OCI-LY1 (cell line): ENCODE results near the gene CCDC88B.
"Not testable (repeated sequence)": the region's sequence is repeated elsewhere in the genome, so short reads cannot be mapped to it uniquely, and the experiment has no call there.

Source experiments
- H2AFZ ChIP-seq: fragments of 200-600 bp; sonication (generic), shearing (Covaris generic); 2 replicates; pipeline ENCODE4 v1.6.0; 2014; ENCODE audit warnings: antibody characterized with exemption, mild to moderate bottlenecking, low read length
- H3F3A ChIP-seq: fragments of 200-600 bp; sonication (generic), shearing (Covaris generic); 2 replicates; pipeline ENCODE4 v1.6.0; 2014; ENCODE audit warnings: mild to moderate bottlenecking, antibody characterized with exemption, low read length, moderate library complexity; ENCODE audit not compliant: insufficient read depth
- H3K27ac ChIP-seq: fragments of 200-600 bp; sonication (generic); 2 replicates; pipeline ENCODE4 v1.5.1; 2014; ENCODE audit warnings: low read length, mixed run types, mild to moderate bottlenecking, low read depth; ENCODE audit not compliant: poor library complexity, severe bottlenecking
- H3K27me3 ChIP-seq: fragments of 200-600 bp; sonication (generic); 2 replicates; pipeline ENCODE4 v1.6.0; 2014; ENCODE audit warnings: antibody characterized with exemption, mild to moderate bottlenecking, low read length, moderate library complexity; ENCODE audit not compliant: insufficient read depth
- H3K36me3 ChIP-seq: fragments of 200-600 bp; sonication (generic); 2 replicates; pipeline ENCODE4 v1.6.1; 2014; ENCODE audit warnings: mild to moderate bottlenecking, antibody characterized with exemption, low read length, moderate library complexity, mixed read lengths; ENCODE audit not compliant: insufficient read depth
- H3K4me1 ChIP-seq: fragments of 200-600 bp; sonication (generic); 2 replicates; pipeline ENCODE4 v1.5.1; 2014; ENCODE audit warnings: mild to moderate bottlenecking, low read length, moderate library complexity; ENCODE audit not compliant: insufficient read depth, severe bottlenecking
- H3K4me2 ChIP-seq: fragments of 200-600 bp; sonication (generic), shearing (Covaris generic); 2 replicates; pipeline ENCODE4 v1.6.1; 2014; ENCODE audit warnings: low read length
- H3K4me3 ChIP-seq: fragments of 200-600 bp; sonication (generic); 2 replicates; pipeline ENCODE4 v1.5.1; 2014; ENCODE audit warnings: low read length, low read depth, mild to moderate bottlenecking, mixed read lengths; ENCODE audit not compliant: poor library complexity, severe bottlenecking
- H3K79me2 ChIP-seq: fragments of 200-600 bp; shearing (Covaris generic); 2 replicates; pipeline ENCODE4 v1.6.1; 2016; ENCODE audit warnings: mixed run types, low read length, mixed read lengths; ENCODE audit not compliant: insufficient read depth
- H3K9ac ChIP-seq: fragments of 200-600 bp; sonication (generic), shearing (Covaris generic); 2 replicates; pipeline ENCODE4 v1.6.1; 2014; ENCODE audit warnings: mild to moderate bottlenecking, low read length, mixed read lengths
- H3K9me2 ChIP-seq: fragments of 200-600 bp; sonication (generic), shearing (Covaris generic); 2 replicates; pipeline ENCODE4 v1.6.1; 2014; ENCODE audit warnings: low read depth, mild to moderate bottlenecking, low read length, mixed read lengths
- H3K9me3 ChIP-seq: fragments of 200-600 bp; shearing (Covaris generic); 2 replicates; pipeline ENCODE4 v1.6.1; 2014; ENCODE audit warnings: low read length, mixed read lengths
- H4K20me1 ChIP-seq: fragments of 200-600 bp; sonication (generic), shearing (Covaris generic); 2 replicates; pipeline ENCODE4 v1.6.0; 2016; ENCODE audit warnings: mild to moderate bottlenecking, low read length; ENCODE audit not compliant: insufficient read depth
- CTCF ChIP-seq: fragments of 200-600 bp; sonication (generic), shearing (Covaris generic); IDR thresholded peaks from 2 replicates; pipeline ENCODE4 v1.5.1; 2017; ENCODE audit warnings: mild to moderate bottlenecking, antibody characterized with exemption, low read length, moderate library complexity, mixed read lengths
- EZH2 ChIP-seq: fragments of 200-600 bp; sonication (generic), shearing (Covaris generic); IDR thresholded peaks from 2 replicates; pipeline ENCODE4 v1.8.0; 2017; ENCODE audit warnings: borderline replicate concordance, mixed run types, mild to moderate bottlenecking, antibody characterized with exemption, low read length, moderate library complexity, mixed read lengths

Gene CCDC88B

DNA sequence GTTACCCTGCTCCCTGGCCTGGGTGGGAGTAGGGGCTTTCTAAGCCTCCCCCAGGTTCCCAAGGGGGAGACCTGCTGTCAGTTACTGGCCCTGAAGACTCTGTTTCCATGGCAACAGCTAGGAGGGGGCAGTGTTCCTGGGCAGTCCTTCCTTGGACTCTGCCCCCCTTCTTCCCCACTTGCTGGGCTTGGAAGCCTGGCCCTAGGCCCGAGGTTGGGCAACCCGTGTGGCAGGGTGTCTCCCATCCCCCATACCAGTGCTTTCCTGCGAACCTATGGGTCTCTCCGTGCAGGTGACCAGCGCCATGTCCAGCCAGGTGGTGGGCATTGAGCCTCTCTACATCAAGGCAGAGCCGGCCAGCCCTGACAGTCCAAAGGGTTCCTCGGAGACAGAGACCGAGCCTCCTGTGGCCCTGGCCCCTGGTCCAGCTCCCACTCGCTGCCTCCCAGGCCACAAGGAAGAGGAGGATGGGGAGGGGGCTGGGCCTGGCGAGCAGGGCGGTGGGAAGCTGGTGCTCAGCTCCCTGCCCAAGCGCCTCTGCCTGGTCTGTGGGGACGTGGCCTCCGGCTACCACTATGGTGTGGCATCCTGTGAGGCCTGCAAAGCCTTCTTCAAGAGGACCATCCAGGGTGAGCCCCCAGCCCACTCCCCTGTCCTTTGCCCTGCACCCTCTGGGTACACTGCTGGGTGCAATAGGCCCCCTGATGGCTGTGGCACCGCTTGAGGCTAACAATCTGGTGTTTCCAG, 33.0 kb upstream of the CCDC88B start:
- Histone ChIP-seq H3K9me2 (no peaks in the 10 kb centered on the region), H2AFZ (no peak overlapping the region), H3K36me3 (peaks cover 16% of the 10 kb centered on the region; the same call in 1 of the 2 replicates), H3K27me3 (no peaks in the 10 kb centered on the region), H3K4me3 (peak overlapping the region; percentile 70), H3F3A (no peaks in the 10 kb centered on the region), H3K4me2 (peak overlapping the region; percentile 94), H3K79me2 (peaks cover 10% of the 10 kb centered on the region), H4K20me1 (no peaks in the 10 kb centered on the region), H3K9ac (peak overlapping the region; percentile 92), H3K27ac (peak overlapping the region; percentile 4), H3K4me1 (peaks cover 19% of the 10 kb centered on the region), H3K9me3 (no peaks in the 10 kb centered on the region)
- TF ChIP-seq EZH2: no peak
- no peak for TF ChIP-seq CTCF

DNA sequence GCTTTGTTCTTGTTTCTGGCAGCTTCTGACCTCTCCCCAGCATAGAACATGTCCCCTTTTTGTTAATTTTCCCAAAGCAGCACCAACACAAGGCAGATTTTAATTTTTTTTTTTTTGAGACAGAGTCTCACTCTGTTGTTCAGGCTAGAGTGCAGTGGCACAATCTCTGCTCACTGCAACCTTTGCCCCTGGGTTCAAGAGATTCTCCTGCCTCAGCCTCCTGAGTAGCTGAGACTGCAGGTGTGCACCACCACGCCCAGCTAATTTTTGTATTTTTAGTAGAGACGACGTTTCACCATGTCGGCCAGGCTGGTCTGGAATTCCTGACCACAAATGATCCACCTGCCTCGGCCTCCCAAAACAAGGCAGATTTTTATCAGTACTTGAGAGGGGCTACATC, 32.2 kb upstream of the CCDC88B start:
- not testable (repeated sequence) for H4K20me1 ChIP-seq, H3K79me2 ChIP-seq, H2AFZ ChIP-seq, H3K4me3 ChIP-seq, H3K27ac ChIP-seq, H3K27me3 ChIP-seq, H3K9me3 ChIP-seq, H3K9ac ChIP-seq, H3K9me2 ChIP-seq, H3F3A ChIP-seq
- H3K4me2 ChIP-seq: 0 out of 2 replicates have a peak overlapping the region, but pooled peaks have one; percentile 94
- peaks cover 21% of the 10 kb centered on the region; the same call in 1 of the 2 replicates for H3K36me3 ChIP-seq
- peaks cover 19% of the 10 kb centered on the region for H3K4me1 ChIP-seq

- TF ChIP-seq EZH2 (no peak), CTCF (no peak)
- no peaks in the 10 kb centered on the region for H3K79me2 ChIP-seq
These were observed 27.1 kb upstream of the CCDC88B start for GRCh38 chr11:64312947-64313346.

More at GRCh38 chr11:64312947-64313346, 27.1 kb upstream of the CCDC88B start:
- no peak overlapping the region for H3K9ac ChIP-seq
- peaks cover 44% of the 10 kb centered on the region; the same call in 1 of the 2 replicates for H3K36me3 ChIP-seq
- H3K9me3 ChIP-seq: no peaks in the 10 kb centered on the region
- no peak overlapping the region for H2AFZ ChIP-seq
- H3K4me2 ChIP-seq: no peak overlapping the region
- H3K27ac ChIP-seq: no peak overlapping the region
- H3K27me3 ChIP-seq: no peaks in the 10 kb centered on the region
- H3K4me3 ChIP-seq: no peak overlapping the region
- H4K20me1 ChIP-seq: no peaks in the 10 kb centered on the region
- peaks cover 11% of the 10 kb centered on the region for H3K4me1 ChIP-seq
- no peaks in the 10 kb centered on the region for H3F3A ChIP-seq
- H3K9me2 ChIP-seq: no peaks in the 10 kb centered on the region
